ENCODE data around the gene ITGB1BP1.

Gene ITGB1BP1

DNA sequence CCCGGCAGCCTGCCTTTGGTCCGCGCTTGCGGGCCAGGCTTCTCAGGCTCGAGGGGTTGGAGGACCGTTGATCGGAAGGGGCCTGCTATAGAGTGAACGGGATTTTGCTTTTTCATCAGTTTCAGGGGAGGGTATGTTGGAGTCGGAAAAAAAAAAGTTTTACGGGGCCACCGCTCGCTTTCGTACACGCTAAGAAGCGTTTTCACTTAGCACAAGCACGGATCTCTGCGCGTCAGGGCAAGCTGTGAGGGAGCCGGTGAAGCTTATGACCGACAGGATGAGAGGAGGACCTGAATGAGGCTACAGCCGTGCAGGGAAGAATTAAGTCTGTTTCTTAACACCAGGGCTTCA, 569 bp upstream of the ITGB1BP1 start:
- H3K27me3 ChIP-seq (ENCODE audit: insufficient read depth, low read depth, severe bottlenecking) = no peaks in the 10 kb centered on the region

GRCh38 chr2:9422321-9423099, 818 bp downstream of the ITGB1BP1 start:
- H3K4me3 ChIP-seq (ENCODE audit: low read depth, low read length) = peak overlapping the region; percentile 98
- peaks cover 16% of the 10 kb centered on the region for H3K36me3 ChIP-seq
- no peaks in the 10 kb centered on the region for H3K27me3 ChIP-seq (ENCODE audit: insufficient read depth, low read depth, severe bottlenecking)
- TF ChIP-seq, protein P1, sequence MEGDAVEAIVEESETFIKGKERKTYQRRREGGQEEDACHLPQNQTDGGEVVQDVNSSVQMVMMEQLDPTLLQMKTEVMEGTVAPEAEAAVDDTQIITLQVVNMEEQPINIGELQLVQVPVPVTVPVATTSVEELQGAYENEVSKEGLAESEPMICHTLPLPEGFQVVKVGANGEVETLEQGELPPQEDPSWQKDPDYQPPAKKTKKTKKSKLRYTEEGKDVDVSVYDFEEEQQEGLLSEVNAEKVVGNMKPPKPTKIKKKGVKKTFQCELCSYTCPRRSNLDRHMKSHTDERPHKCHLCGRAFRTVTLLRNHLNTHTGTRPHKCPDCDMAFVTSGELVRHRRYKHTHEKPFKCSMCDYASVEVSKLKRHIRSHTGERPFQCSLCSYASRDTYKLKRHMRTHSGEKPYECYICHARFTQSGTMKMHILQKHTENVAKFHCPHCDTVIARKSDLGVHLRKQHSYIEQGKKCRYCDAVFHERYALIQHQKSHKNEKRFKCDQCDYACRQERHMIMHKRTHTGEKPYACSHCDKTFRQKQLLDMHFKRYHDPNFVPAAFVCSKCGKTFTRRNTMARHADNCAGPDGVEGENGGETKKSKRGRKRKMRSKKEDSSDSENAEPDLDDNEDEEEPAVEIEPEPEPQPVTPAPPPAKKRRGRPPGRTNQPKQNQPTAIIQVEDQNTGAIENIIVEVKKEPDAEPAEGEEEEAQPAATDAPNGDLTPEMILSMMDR (IDR thresholded peaks at IDR 0.05; ENCODE audit: low read depth, low read length) = 0 out of 2 replicates have a peak, but pooled peaks have one; percentile 8
- peak; percentile 46 for DNase-seq
- no peaks in the 10 kb centered on the region for H3K9me3 ChIP-seq (ENCODE audit: severe bottlenecking)
- H3K27ac ChIP-seq = peak overlapping the region; percentile 89

More for the DNA sequence above, 569 bp upstream of the ITGB1BP1 start:
- Histone ChIP-seq H3K9me3 (ENCODE audit: severe bottlenecking) (no peaks in the 10 kb centered on the region), H3K27ac (peak overlapping the region; percentile 89), H3K36me3 (peaks cover 12% of the 10 kb centered on the region), H3K4me3 (ENCODE audit: low read depth, low read length) (peak overlapping the region; percentile 98)
- TF ChIP-seq, protein P1 (IDR thresholded peaks at IDR 0.05; ENCODE audit: low read depth, low read length) = no peak
- DNase-seq = peak; percentile 29

DNA sequence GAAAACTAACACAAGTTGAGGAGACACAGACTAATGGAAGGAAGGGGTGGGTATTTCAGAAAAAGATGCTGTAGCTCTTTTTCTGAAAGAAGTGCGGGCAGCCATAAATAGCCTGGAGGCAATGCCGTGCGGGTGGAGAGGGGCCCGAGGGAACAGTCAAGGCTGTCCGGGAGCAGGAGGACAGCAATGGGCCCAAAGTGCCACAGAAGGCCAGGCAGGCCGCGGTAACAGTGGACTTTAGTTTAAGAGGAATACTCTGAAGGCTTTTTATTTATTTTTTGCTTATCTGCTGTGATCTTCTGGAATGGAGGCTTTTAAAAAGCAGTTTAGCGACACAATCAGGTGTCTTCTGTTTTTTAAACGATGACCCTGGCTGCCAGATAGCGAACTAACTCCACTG, 2.8 kb downstream of the ITGB1BP1 start:
- Histone ChIP-seq H3K4me3 (ENCODE audit: low read depth, low read length) (no peak overlapping the region), H3K27ac (no peak overlapping the region), H3K36me3 (peaks cover 31% of the 10 kb centered on the region)

DNA sequence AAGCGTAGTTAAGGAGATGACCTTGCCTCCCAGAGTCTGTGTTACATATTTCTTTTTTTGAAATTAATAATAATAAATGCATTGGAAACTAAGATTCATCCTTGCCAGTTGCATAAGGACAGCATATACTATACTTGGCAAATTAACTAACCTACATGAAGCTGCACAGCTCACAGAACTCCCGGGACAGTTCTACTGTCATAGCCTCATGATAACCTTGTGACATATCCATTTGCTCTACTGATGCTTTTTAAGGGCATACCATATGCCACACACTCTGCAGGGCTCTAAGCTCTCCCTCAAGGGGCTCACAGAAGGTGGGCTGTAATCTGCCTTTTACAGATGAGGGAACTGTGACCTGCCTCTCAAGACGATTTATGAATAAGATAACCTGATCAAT, 3.8 kb downstream of the ITGB1BP1 start:
- TF ChIP-seq, protein P1 (IDR thresholded peaks at IDR 0.05; ENCODE audit: low read depth, low read length) = no peak
- H3K36me3 ChIP-seq = peaks cover 26% of the 10 kb centered on the region
- no peaks in the 10 kb centered on the region for H3K9me3 ChIP-seq (ENCODE audit: severe bottlenecking)

More for the DNA sequence above, 2.8 kb downstream of the ITGB1BP1 start:
- TF ChIP-seq, protein P1 (IDR thresholded peaks at IDR 0.05; ENCODE audit: low read depth, low read length) = no peak
- Histone ChIP-seq H3K27me3 (ENCODE audit: insufficient read depth, low read depth, severe bottlenecking) (no peaks in the 10 kb centered on the region), H3K9me3 (ENCODE audit: severe bottlenecking) (no peaks in the 10 kb centered on the region)
- no peak for DNase-seq

GRCh38 chr2:9418746-9419145, 4.6 kb downstream of the ITGB1BP1 start:
- no peaks in the 10 kb centered on the region for H3K27me3 ChIP-seq (ENCODE audit: insufficient read depth, low read depth, severe bottlenecking)
- TF ChIP-seq, protein P1 (IDR thresholded peaks at IDR 0.05; ENCODE audit: low read depth, low read length) = no peak
- no peak overlapping the region for H3K4me3 ChIP-seq (ENCODE audit: low read depth, low read length)
- H3K9me3 ChIP-seq (ENCODE audit: severe bottlenecking) = no peaks in the 10 kb centered on the region
- H3K27ac ChIP-seq = no peak overlapping the region
- no peak for DNase-seq
- H3K36me3 ChIP-seq = peaks cover 26% of the 10 kb centered on the region

More for the DNA sequence above, 3.8 kb downstream of the ITGB1BP1 start:
- DNase-seq = no peak
- no peak overlapping the region for H3K4me3 ChIP-seq (ENCODE audit: low read depth, low read length)
- no peaks in the 10 kb centered on the region for H3K27me3 ChIP-seq (ENCODE audit: insufficient read depth, low read depth, severe bottlenecking)
- H3K27ac ChIP-seq = no peak overlapping the region

Measured in WERI-Rb-1 (cell line).